H9 (cell line): ENCODE data around the gene TMEM253. TPM values are rescaled to one million over a fixed set of nuclear protein-coding genes. Genes with fewer than 3 reads are reported as not detected.

Experiments used
- DNase-seq: peaks from one replicate; pipeline ENCODE4 v3.0.0-alpha.2; 2017
- H2AFZ ChIP-seq: one replicate; pipeline ENCODE4 v1.6.1; 2013; ENCODE audit warnings: mild to moderate bottlenecking, low read length, control low read depth, moderate library complexity
- H2AK5ac ChIP-seq: 2 replicates; pipeline ENCODE4 v1.6.1; 2013; ENCODE audit warnings: low read length, control low read depth, mixed read lengths; ENCODE audit not compliant: insufficient read length
- H2BK120ac ChIP-seq: one replicate; pipeline ENCODE4 v1.6.1; 2013; ENCODE audit warnings: low read depth, mild to moderate bottlenecking, low read length, control low read depth, inconsistent platforms; ENCODE audit not compliant: poor library complexity, severe bottlenecking
- H2BK12ac ChIP-seq: 2 replicates; pipeline ENCODE4 v1.6.1; 2013; ENCODE audit warnings: low read length, control low read depth, mixed read lengths, low read depth; ENCODE audit not compliant: insufficient read length
- H2BK15ac ChIP-seq: 2 replicates; pipeline ENCODE4 v1.6.1; 2013; ENCODE audit warnings: low read depth, low read length, control low read depth
- H2BK20ac ChIP-seq: one replicate; pipeline ENCODE4 v1.6.1; 2013; ENCODE audit warnings: low read depth, mild to moderate bottlenecking, low read length, control low read depth, inconsistent platforms; ENCODE audit not compliant: poor library complexity, severe bottlenecking
- H2BK5ac ChIP-seq: 2 replicates; pipeline ENCODE4 v1.6.1; 2013; ENCODE audit warnings: low read length, control low read depth, mixed read lengths; ENCODE audit not compliant: insufficient read length
- H3K14ac ChIP-seq: 2 replicates; pipeline ENCODE4 v1.6.1; 2013; ENCODE audit warnings: low read length, control low read depth; ENCODE audit not compliant: insufficient read depth
- H3K18ac ChIP-seq: 2 replicates; pipeline ENCODE4 v1.6.1; 2013; ENCODE audit warnings: low read depth, mild to moderate bottlenecking, mixed read lengths, low read length, control low read depth; ENCODE audit not compliant: insufficient read length
- H3K23ac ChIP-seq: 2 replicates; pipeline ENCODE4 v1.6.1; 2013; ENCODE audit warnings: low read length, control low read depth, mixed read lengths, low read depth; ENCODE audit not compliant: insufficient read length
- H3K23me2 ChIP-seq: 2 replicates; pipeline ENCODE4 v1.6.1; 2013; ENCODE audit warnings: low read depth, mild to moderate bottlenecking, mixed read lengths, low read length, control low read depth; ENCODE audit not compliant: insufficient read length, poor library complexity, severe bottlenecking
- H3K27ac ChIP-seq: 2 replicates; pipeline ENCODE4 v1.5.1; 2013; ENCODE audit warnings: low read length, control low read depth, mixed read lengths, low read depth; ENCODE audit not compliant: insufficient read length
- H3K27me3 ChIP-seq: 2 replicates; pipeline ENCODE4 v1.6.1; 2013; ENCODE audit warnings: low read length, control low read depth, inconsistent platforms; ENCODE audit not compliant: insufficient read depth
- H3K4ac ChIP-seq: 2 replicates; pipeline ENCODE4 v1.6.1; 2013; ENCODE audit warnings: low read depth, mild to moderate bottlenecking, control low read depth, inconsistent platforms, low read length, moderate library complexity
- H3K4me1 ChIP-seq: 2 replicates; pipeline ENCODE4 v1.6.1; 2013; ENCODE audit warnings: low read length, control low read depth, inconsistent platforms; ENCODE audit not compliant: insufficient read depth
- H3K4me2 ChIP-seq: 2 replicates; pipeline ENCODE4 v1.6.1; 2013; ENCODE audit warnings: low read length, control low read depth, mixed read lengths; ENCODE audit not compliant: insufficient read length, insufficient read depth
- H3K56ac ChIP-seq: 2 replicates; pipeline ENCODE4 v1.6.1; 2013; ENCODE audit warnings: low read depth, mild to moderate bottlenecking, mixed read lengths, low read length, control low read depth; ENCODE audit not compliant: insufficient read length
- H3K79me1 ChIP-seq: 2 replicates; pipeline ENCODE4 v1.6.1; 2013; ENCODE audit warnings: low read depth, mild to moderate bottlenecking, moderate library complexity, low read length, control low read depth, inconsistent platforms; ENCODE audit not compliant: insufficient read depth, poor library complexity, severe bottlenecking
- H3K79me2 ChIP-seq: 2 replicates; pipeline ENCODE4 v1.6.1; 2013; ENCODE audit warnings: low read length, control low read depth, inconsistent platforms; ENCODE audit not compliant: insufficient read depth
- H3K9ac ChIP-seq: 2 replicates; pipeline ENCODE4 v1.6.1; 2013; ENCODE audit warnings: low read length, control low read depth, mixed read lengths; ENCODE audit not compliant: insufficient read length; ENCODE audit errors: extremely low read depth
- H3K9me3 ChIP-seq: one replicate; pipeline ENCODE4 v1.6.1; 2013; ENCODE audit warnings: low read depth, low read length, inconsistent platforms; ENCODE audit not compliant: control insufficient read depth
- H3T11ph ChIP-seq: one replicate; pipeline ENCODE4 v1.6.1; 2013; ENCODE audit warnings: mild to moderate bottlenecking, low read length, control low read depth, inconsistent platforms
- H4K20me1 ChIP-seq: one replicate; pipeline ENCODE4 v1.6.1; 2013; ENCODE audit not compliant: control insufficient read depth, insufficient read length, insufficient read depth
- H4K5ac ChIP-seq: 2 replicates; pipeline ENCODE4 v1.6.1; 2013; ENCODE audit warnings: low read depth, mild to moderate bottlenecking, mixed read lengths, low read length, control low read depth; ENCODE audit not compliant: insufficient read length
- H4K8ac ChIP-seq: replicated peaks from 2 replicates; pipeline ENCODE4 v1.6.1; 2013; ENCODE audit warnings: low read length, control low read depth, mixed read lengths, low read depth; ENCODE audit not compliant: insufficient read length
- H4K91ac ChIP-seq: 2 replicates; pipeline ENCODE4 v1.6.1; 2013; ENCODE audit warnings: low read depth, mild to moderate bottlenecking, moderate library complexity, mixed read lengths, low read length, control low read depth; ENCODE audit not compliant: insufficient read length
- H3K27ac Mint-ChIP-seq, 3 experiments: 2 replicates in 2 of 3; 3 replicates in 1 of 3; pipeline ENCODE4 v1.8.0; 2020 to 2021; ENCODE audit warnings: mixed read lengths in 3 of 3, mild to moderate bottlenecking in 1 of 3, moderate library complexity in 1 of 3
- H3K27me3 Mint-ChIP-seq: 2 replicates; pipeline ENCODE4 v1.8.0; 2021; ENCODE audit warnings: low read depth, mild to moderate bottlenecking, moderate library complexity, mixed read lengths
- H3K36me3 Mint-ChIP-seq, 3 experiments: 2 replicates in 2 of 3; 3 replicates in 1 of 3; pipeline ENCODE4 v1.8.0; 2020 to 2021; ENCODE audit warnings: low read depth in 3 of 3, mixed read lengths in 3 of 3; ENCODE audit not compliant: insufficient read depth in 1 of 3
- H3K4me1 Mint-ChIP-seq, 2 experiments: 2 replicates each; pipeline ENCODE4 v1.8.0; 2020; ENCODE audit warnings: mixed read lengths in 2 of 2
- H3K4me3 Mint-ChIP-seq, 2 experiments: 2 replicates in 1 of 2; 3 replicates in 1 of 2; pipeline ENCODE4 v1.8.0; 2020 to 2021; ENCODE audit warnings: mild to moderate bottlenecking in 2 of 2, mixed read lengths in 2 of 2, moderate library complexity in 1 of 2
- H3K9me3 Mint-ChIP-seq, 2 experiments: 2 replicates in 1 of 2; 3 replicates in 1 of 2; pipeline ENCODE4 v1.8.0; 2020; ENCODE audit warnings: mild to moderate bottlenecking in 2 of 2, mixed read lengths in 2 of 2, moderate library complexity in 1 of 2
- WGBS: extraction: QIAGEN DNeasy Blood & Tissue Kit; methylation state at CpG from one replicate; pipeline ENCODE4 v1.1.7; 2013; ENCODE audit warnings: missing lambda C conversion rate, low lambda C conversion rate, mixed read lengths; ENCODE audit not compliant: insufficient read length; ENCODE audit errors: extremely low coverage; 5-methylcytosine and 5-hydroxymethylcytosine counted together
- total RNA-seq: library from RNA; stranded (reverse); gene quantifications from 2 replicates; pipeline ENCODE4 v1.2.1, GENCODE V29; 2021
- TF ChIP-seq, protein P1 (sequence below): fragments of 200-600 bp; sonication (generic); conservative IDR thresholded peaks from 3 replicates; pipeline ENCODE4 v1.8.0; 2021; ENCODE audit warnings: antibody characterized with exemption, mild to moderate bottlenecking

The TMEM253 gene
- total RNA-seq, 1 experiment from 2014 or later = 2.2 TPM

DNA sequence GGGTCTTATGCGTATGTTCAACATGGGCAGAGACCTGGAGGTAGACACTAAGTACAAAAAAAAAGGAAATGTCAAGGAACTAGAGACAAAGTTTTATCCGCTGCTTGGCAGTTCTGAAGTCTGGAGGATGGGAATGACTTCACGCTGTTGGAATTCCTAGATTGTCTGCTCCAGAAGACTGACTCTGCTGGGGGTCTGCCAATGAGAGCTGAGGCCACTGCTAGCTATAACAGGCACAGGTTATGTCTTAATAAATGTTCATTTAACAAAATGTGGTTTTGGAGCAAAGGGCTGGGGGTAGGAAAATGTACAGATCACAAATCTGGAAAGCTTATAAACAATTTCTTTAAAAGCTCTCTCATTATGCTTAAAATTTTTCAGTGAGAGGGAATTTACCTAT, 37.4 kb upstream of the TMEM253 start:
- no peak for DNase-seq
- no peak overlapping the region for H4K5ac ChIP-seq
- no peak overlapping the region for H3K27ac Mint-ChIP-seq
- no peak overlapping the region for H2BK12ac ChIP-seq
- H3K4me2 ChIP-seq = no peak overlapping the region
- H3K27ac ChIP-seq = no peak overlapping the region
- no peak overlapping the region for H3K18ac ChIP-seq
- no peaks in the 10 kb centered on the region for H3K9me3 Mint-ChIP-seq
- no peak overlapping the region for H3K14ac ChIP-seq
- no peaks in the 10 kb centered on the region for H4K20me1 ChIP-seq
- no peak overlapping the region for H3K23ac ChIP-seq
- no peaks in the 10 kb centered on the region for H3K9me3 ChIP-seq
- no peak overlapping the region for H3K56ac ChIP-seq
- no peak overlapping the region for H2BK5ac ChIP-seq
- H3K27me3 Mint-ChIP-seq = peaks cover 17% of the 10 kb centered on the region
- H3K27me3 ChIP-seq = no peaks in the 10 kb centered on the region
- no peak overlapping the region for H3K9ac ChIP-seq
- H2AK5ac ChIP-seq = no peak overlapping the region
- H2BK20ac ChIP-seq = no peak overlapping the region
- no peaks in the 10 kb centered on the region for H3K79me2 ChIP-seq
- H4K91ac ChIP-seq = no peak overlapping the region
- WGBS = no CpG with 5 or more reads among the region's 3 CpGs
- no peaks in the 10 kb centered on the region for H3K79me1 ChIP-seq
- no peak overlapping the region for H2BK15ac ChIP-seq
- H2AFZ ChIP-seq = no peak overlapping the region
- no peak overlapping the region for H2BK120ac ChIP-seq
- H4K8ac ChIP-seq = no peak overlapping the region
- TF ChIP-seq, protein P1, sequence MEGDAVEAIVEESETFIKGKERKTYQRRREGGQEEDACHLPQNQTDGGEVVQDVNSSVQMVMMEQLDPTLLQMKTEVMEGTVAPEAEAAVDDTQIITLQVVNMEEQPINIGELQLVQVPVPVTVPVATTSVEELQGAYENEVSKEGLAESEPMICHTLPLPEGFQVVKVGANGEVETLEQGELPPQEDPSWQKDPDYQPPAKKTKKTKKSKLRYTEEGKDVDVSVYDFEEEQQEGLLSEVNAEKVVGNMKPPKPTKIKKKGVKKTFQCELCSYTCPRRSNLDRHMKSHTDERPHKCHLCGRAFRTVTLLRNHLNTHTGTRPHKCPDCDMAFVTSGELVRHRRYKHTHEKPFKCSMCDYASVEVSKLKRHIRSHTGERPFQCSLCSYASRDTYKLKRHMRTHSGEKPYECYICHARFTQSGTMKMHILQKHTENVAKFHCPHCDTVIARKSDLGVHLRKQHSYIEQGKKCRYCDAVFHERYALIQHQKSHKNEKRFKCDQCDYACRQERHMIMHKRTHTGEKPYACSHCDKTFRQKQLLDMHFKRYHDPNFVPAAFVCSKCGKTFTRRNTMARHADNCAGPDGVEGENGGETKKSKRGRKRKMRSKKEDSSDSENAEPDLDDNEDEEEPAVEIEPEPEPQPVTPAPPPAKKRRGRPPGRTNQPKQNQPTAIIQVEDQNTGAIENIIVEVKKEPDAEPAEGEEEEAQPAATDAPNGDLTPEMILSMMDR = no peak
- H3T11ph ChIP-seq = no peak overlapping the region
- H3K4me1 Mint-ChIP-seq = peaks cover 15 to 20% of the 10 kb centered on the region in 2 experiments
- no peak overlapping the region for H3K4me3 Mint-ChIP-seq
- no peak overlapping the region for H3K4ac ChIP-seq
- H3K23me2 ChIP-seq = no peaks in the 10 kb centered on the region
- H3K4me1 ChIP-seq = no peaks in the 10 kb centered on the region; the same call in 1 of the 2 replicates
- no peaks in the 10 kb centered on the region for H3K36me3 Mint-ChIP-seq
